GM23338 (cell line): ENCODE results near the gene UVSSA. TPM values are rescaled to one million over a fixed set of nuclear protein-coding genes. Genes with fewer than 3 reads are reported as not detected.

Experiments used
- ATAC-seq: fragments of 200-7000 bp; cut with Tn5 transposase; 3 replicates; pipeline ENCODE4 v1.9.1; 2020
- DNase-seq: peaks from one replicate; pipeline ENCODE4 v3.0.0-alpha.2; 2015; ENCODE audit warnings: low spot score
- H2AFZ ChIP-seq: fragments of 200-600 bp; sonication (generic); 2 replicates; pipeline ENCODE4 v1.8.0; 2016; ENCODE audit warnings: antibody characterized with exemption, mild to moderate bottlenecking, moderate library complexity
- H3F3A ChIP-seq: fragments of 200-600 bp; sonication (generic); replicated peaks from 2 replicates; pipeline ENCODE4 v1.8.0; 2017; ENCODE audit warnings: antibody characterized with exemption, mixed run types, low read depth
- H3K27ac ChIP-seq: fragments of 200-600 bp; sonication (generic); 2 replicates; pipeline ENCODE4 v1.6.1; 2016; ENCODE audit warnings: low read depth
- H3K27me3 ChIP-seq: fragments of 200-600 bp; sonication (generic); 2 replicates; pipeline ENCODE4 v1.8.0; 2016; ENCODE audit warnings: mild to moderate bottlenecking, mixed run types, moderate library complexity; ENCODE audit not compliant: insufficient read depth
- H3K36me3 ChIP-seq: fragments of 200-600 bp; sonication (generic); 2 replicates; pipeline ENCODE4 v1.8.0; 2016; ENCODE audit warnings: mild to moderate bottlenecking; ENCODE audit not compliant: insufficient read depth
- H3K4me1 ChIP-seq: fragments of 200-600 bp; sonication (generic); 2 replicates; pipeline ENCODE4 v1.8.0; 2016; ENCODE audit warnings: mild to moderate bottlenecking, moderate library complexity; ENCODE audit not compliant: insufficient read depth
- H3K4me2 ChIP-seq: fragments of 200-600 bp; sonication (generic); 2 replicates; pipeline ENCODE4 v1.7.1; 2017; ENCODE audit warnings: mixed run types
- H3K4me3 ChIP-seq: fragments of 200-600 bp; sonication (generic); 2 replicates; pipeline ENCODE4 v1.6.1; 2016; ENCODE audit warnings: mixed run types
- H3K79me2 ChIP-seq: fragments of 200-600 bp; sonication (generic); replicated peaks from 2 replicates; pipeline ENCODE4 v1.8.0; 2017; ENCODE audit warnings: mild to moderate bottlenecking; ENCODE audit not compliant: insufficient read depth
- H3K9me2 ChIP-seq: fragments of 200-600 bp; sonication (generic); 2 replicates; pipeline ENCODE4 v1.8.0; 2017; ENCODE audit not compliant: insufficient read depth
- H4K20me1 ChIP-seq: fragments of 200-600 bp; sonication (generic); replicated peaks from 2 replicates; pipeline ENCODE4 v1.8.0; 2017; ENCODE audit warnings: mild to moderate bottlenecking; ENCODE audit not compliant: insufficient read depth
- H3K27ac Mint-ChIP-seq: 2 replicates; pipeline ENCODE4 v1.8.0; 2020; ENCODE audit warnings: inconsistent platforms, mild to moderate bottlenecking, moderate library complexity, mixed read lengths
- H3K27me3 Mint-ChIP-seq: 3 replicates; pipeline ENCODE4 v1.8.0; 2022; ENCODE audit warnings: low read depth, mild to moderate bottlenecking, moderate library complexity, mixed read lengths, inconsistent platforms; ENCODE audit not compliant: insufficient read depth, poor library complexity
- H3K36me3 Mint-ChIP-seq: 3 replicates; pipeline ENCODE4 v1.8.0; 2021; ENCODE audit warnings: low read depth, mild to moderate bottlenecking, inconsistent platforms, moderate library complexity, mixed read lengths
- H3K4me1 Mint-ChIP-seq: 3 replicates; pipeline ENCODE4 v1.8.0; 2020; ENCODE audit warnings: mild to moderate bottlenecking, inconsistent platforms, mixed read lengths
- H3K4me3 Mint-ChIP-seq: 3 replicates; pipeline ENCODE4 v1.8.0; 2021; ENCODE audit warnings: moderate library complexity, mild to moderate bottlenecking, inconsistent platforms, mixed read lengths
- H3K9me3 Mint-ChIP-seq: 3 replicates; pipeline ENCODE4 v1.8.0; 2020; ENCODE audit warnings: moderate library complexity, mild to moderate bottlenecking, inconsistent platforms, mixed read lengths
- JUNB ChIP-seq: IDR thresholded peaks from one replicate; pipeline ENCODE4 v1.6.1; 2016; ENCODE audit warnings: antibody characterized with exemption; ENCODE audit not compliant: unreplicated experiment
- NANOG ChIP-seq: IDR thresholded peaks from 2 replicates; pipeline ENCODE4 v1.6.1; 2016; ENCODE audit warnings: antibody characterized with exemption, borderline replicate concordance
- POLR2AphosphoS5 ChIP-seq: IDR thresholded peaks from 2 replicates; pipeline ENCODE4 v1.6.1; 2016; ENCODE audit warnings: antibody characterized with exemption, low read depth
- STAT1 ChIP-seq: IDR thresholded peaks from one replicate; pipeline ENCODE4 v1.6.1; 2016; ENCODE audit warnings: antibody characterized with exemption; ENCODE audit not compliant: unreplicated experiment
- ZNF114 ChIP-seq: fragments of 250-450 bp; sonication (Bioruptor Pico); IDR thresholded peaks from 2 replicates; pipeline ENCODE4 v1.5.0; 2020; ENCODE audit warnings: mild to moderate bottlenecking, moderate library complexity
- polyA plus RNA-seq: library from polyadenylated mRNA; unstranded; fragments of >200 nt; fragmentation: Nextera tagmentation; extraction: Ambion mirVana; gene quantifications from 2 replicates; pipeline ENCODE4 v1.2.1, GENCODE V29; 2016
- total RNA-seq: library from RNA; depleted of rRNA; stranded (reverse); fragments of >200 nt; shearing (Covaris generic); gene quantifications from 2 replicates; pipeline ENCODE4 v1.2.3, GENCODE V29; 2014
- TF ChIP-seq, protein P1 (sequence below): fragments of 250-450 bp; sonication (Bioruptor Pico); IDR thresholded peaks from 2 replicates; pipeline ENCODE4 v1.5.0; 2020; ENCODE audit warnings: mild to moderate bottlenecking, moderate library complexity
- TF ChIP-seq, protein P2 (sequence below), 2 experiments: fragments of 200-600 bp in 1 of 2; sonication (generic) in 1 of 2; conservative IDR thresholded peaks; 2 replicates each; pipeline versions ENCODE4 v1.5.1 to v1.6.1; 2016 to 2017; ENCODE audit warnings: antibody characterized with exemption in 2 of 2, low read depth in 2 of 2, mild to moderate bottlenecking in 2 of 2, moderate library complexity in 1 of 2

The UVSSA gene
- total and polyA plus RNA-seq, 2 experiments from 2014 or later = 6.5 to 27.7 TPM

DNA sequence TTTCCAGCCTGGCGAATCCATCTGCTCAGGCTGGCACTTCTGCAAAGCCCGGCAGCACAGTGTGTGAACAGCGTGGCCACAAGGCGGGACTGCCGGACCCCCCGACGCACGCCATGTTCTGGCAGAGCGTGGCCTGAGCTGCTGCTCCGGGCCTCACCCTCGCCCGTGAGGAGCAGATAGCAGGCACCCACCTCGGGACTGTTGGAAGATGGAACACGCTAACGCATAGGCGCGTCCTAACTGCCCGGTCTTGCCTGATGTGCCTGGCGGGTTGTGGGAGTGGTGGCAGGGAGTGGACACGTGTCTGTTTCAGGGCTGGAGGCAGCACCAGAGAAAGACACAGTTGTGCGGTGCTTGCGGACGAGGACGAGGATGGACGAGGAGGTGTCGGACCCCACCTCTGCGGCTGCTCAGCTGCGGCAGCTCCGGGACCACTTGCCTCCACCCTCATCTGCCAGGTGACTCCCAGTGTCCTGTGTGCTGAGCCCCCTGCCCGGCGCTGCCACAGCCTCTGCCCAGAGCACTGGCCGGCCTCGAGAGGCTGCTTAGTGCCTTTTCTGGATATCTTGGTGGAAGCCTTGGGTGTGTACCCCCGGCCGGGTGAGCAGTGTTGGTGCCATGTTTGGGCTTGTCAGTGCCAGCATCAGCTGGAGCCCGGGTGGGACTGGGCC is 28.2 kb downstream of the UVSSA start (continued):
- TF ChIP-seq, protein P1, sequence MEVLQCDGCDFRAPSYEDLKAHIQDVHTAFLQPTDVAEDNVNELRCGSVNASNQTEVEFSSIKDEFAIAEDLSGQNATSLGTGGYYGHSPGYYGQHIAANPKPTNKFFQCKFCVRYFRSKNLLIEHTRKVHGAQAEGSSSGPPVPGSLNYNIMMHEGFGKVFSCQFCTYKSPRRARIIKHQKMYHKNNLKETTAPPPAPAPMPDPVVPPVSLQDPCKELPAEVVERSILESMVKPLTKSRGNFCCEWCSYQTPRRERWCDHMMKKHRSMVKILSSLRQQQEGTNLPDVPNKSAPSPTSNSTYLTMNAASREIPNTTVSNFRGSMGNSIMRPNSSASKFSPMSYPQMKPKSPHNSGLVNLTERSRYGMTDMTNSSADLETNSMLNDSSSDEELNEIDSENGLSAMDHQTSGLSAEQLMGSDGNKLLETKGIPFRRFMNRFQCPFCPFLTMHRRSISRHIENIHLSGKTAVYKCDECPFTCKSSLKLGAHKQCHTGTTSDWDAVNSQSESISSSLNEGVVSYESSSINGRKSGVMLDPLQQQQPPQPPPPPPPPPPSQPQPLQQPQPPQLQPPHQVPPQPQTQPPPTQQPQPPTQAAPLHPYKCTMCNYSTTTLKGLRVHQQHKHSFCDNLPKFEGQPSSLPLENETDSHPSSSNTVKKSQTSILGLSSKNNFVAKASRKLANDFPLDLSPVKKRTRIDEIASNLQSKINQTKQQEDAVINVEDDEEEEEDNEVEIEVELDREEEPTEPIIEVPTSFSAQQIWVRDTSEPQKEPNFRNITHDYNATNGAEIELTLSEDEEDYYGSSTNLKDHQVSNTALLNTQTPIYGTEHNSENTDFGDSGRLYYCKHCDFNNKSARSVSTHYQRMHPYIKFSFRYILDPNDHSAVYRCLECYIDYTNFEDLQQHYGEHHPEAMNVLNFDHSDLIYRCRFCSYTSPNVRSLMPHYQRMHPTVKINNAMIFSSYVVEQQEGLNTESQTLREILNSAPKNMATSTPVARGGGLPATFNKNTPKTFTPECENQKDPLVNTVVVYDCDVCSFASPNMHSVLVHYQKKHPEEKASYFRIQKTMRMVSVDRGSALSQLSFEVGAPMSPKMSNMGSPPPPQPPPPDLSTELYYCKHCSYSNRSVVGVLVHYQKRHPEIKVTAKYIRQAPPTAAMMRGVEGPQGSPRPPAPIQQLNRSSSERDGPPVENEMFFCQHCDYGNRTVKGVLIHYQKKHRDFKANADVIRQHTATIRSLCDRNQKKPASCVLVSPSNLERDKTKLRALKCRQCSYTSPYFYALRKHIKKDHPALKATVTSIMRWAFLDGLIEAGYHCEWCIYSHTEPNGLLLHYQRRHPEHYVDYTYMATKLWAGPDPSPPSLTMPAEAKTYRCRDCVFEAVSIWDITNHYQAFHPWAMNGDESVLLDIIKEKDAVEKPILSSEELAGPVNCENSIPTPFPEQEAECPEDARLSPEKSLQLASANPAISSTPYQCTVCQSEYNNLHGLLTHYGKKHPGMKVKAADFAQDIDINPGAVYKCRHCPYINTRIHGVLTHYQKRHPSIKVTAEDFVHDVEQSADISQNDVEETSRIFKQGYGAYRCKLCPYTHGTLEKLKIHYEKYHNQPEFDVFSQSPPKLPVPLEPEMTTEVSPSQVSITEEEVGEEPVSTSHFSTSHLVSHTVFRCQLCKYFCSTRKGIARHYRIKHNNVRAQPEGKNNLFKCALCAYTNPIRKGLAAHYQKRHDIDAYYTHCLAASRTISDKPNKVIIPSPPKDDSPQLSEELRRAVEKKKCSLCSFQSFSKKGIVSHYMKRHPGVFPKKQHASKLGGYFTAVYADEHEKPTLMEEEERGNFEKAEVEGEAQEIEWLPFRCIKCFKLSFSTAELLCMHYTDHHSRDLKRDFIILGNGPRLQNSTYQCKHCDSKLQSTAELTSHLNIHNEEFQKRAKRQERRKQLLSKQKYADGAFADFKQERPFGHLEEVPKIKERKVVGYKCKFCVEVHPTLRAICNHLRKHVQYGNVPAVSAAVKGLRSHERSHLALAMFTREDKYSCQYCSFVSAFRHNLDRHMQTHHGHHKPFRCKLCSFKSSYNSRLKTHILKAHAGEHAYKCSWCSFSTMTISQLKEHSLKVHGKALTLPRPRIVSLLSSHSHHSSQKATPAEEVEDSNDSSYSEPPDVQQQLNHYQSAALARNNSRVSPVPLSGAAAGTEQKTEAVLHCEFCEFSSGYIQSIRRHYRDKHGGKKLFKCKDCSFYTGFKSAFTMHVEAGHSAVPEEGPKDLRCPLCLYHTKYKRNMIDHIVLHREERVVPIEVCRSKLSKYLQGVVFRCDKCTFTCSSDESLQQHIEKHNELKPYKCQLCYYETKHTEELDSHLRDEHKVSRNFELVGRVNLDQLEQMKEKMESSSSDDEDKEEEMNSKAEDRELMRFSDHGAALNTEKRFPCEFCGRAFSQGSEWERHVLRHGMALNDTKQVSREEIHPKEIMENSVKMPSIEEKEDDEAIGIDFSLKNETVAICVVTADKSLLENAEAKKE = no peak
- no peak for TF ChIP-seq STAT1
- TF ChIP-seq, protein P2, sequence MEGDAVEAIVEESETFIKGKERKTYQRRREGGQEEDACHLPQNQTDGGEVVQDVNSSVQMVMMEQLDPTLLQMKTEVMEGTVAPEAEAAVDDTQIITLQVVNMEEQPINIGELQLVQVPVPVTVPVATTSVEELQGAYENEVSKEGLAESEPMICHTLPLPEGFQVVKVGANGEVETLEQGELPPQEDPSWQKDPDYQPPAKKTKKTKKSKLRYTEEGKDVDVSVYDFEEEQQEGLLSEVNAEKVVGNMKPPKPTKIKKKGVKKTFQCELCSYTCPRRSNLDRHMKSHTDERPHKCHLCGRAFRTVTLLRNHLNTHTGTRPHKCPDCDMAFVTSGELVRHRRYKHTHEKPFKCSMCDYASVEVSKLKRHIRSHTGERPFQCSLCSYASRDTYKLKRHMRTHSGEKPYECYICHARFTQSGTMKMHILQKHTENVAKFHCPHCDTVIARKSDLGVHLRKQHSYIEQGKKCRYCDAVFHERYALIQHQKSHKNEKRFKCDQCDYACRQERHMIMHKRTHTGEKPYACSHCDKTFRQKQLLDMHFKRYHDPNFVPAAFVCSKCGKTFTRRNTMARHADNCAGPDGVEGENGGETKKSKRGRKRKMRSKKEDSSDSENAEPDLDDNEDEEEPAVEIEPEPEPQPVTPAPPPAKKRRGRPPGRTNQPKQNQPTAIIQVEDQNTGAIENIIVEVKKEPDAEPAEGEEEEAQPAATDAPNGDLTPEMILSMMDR (conservative IDR thresholded peaks at IDR 0.05; ENCODE audit: low read depth in 2 of 2) = no peak
- no peak for TF ChIP-seq POLR2AphosphoS5
- no peak for TF ChIP-seq ZNF114 (CRISPR knock-in tag)
- no peak for TF ChIP-seq JUNB

DNA sequence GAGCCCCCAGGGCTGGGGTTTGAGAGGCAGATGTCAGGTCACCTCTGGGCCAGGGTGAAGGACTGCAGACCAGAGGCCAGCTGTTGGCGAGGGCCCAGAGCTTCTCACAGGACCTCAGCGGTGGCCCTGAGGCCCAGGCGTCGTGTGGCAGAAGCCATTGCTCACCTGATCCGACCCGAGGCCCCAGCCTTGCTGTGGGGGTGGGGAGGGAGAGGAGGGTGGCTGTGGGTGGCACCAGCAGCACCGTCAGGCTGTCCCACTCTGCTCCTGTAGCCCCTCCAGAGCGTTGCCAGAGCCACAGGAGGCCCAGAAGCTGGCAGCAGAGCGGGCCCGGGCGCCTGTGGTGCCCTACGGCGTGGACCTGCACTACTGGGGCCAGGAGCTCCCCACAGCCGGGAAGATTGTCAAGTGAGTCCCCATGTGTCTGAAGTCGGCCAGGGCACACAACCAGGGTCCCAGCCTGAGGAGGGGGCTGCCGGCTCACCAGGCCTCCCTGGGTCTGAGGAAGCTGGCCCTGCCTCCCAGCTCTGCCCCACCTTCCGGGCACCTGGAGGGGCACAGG is 28.8 kb downstream of the UVSSA start:
- H3K4me1 ChIP-seq = no peaks in the 10 kb centered on the region
- Mint-ChIP-seq H3K9me3 (no peaks in the 10 kb centered on the region), H3K4me1 (no peaks in the 10 kb centered on the region), H3K27me3 (peaks cover 2% of the 10 kb centered on the region), H3K4me3 (no peak overlapping the region), H3K36me3 (peaks cover 3% of the 10 kb centered on the region; the same call in 2 of the 3 replicates), H3K27ac (no peak overlapping the region)
- no peak overlapping the region for H2AFZ ChIP-seq
- no peaks in the 10 kb centered on the region for H3K36me3 ChIP-seq
- no peaks in the 10 kb centered on the region for H3F3A ChIP-seq
- no peak overlapping the region for H3K27ac ChIP-seq
- H4K20me1 ChIP-seq = no peaks in the 10 kb centered on the region
- H3K79me2 ChIP-seq = no peaks in the 10 kb centered on the region
- H3K9me2 ChIP-seq = no peaks in the 10 kb centered on the region
- no peaks in the 10 kb centered on the region for H3K27me3 ChIP-seq
- DNase-seq (no peak), ATAC-seq (no peak)
- H3K4me3 ChIP-seq = no peak overlapping the region
- no peak overlapping the region for H3K4me2 ChIP-seq
- TF ChIP-seq NANOG = no peak
- TF ChIP-seq, protein P1 = no peak
